Neural progenitor cell (in vitro differentiated cells): Measurements from ENCODE around the gene MATR3.
"Not testable (repeated sequence)": the region's sequence is repeated elsewhere in the genome, so short reads cannot be mapped to it uniquely, and the experiment has no call there.

Source experiments
- CTCF ChIP-seq: fragments of 200-600 bp; sonication (generic); IDR thresholded peaks from 2 replicates; pipeline ENCODE4 v1.5.1; 2017; ENCODE audit warnings: antibody characterized with exemption, mild to moderate bottlenecking
- EZH2 ChIP-seq: fragments of 200-600 bp; sonication (generic); IDR thresholded peaks from 2 replicates; pipeline ENCODE4 v1.6.1; 2017; ENCODE audit warnings: antibody characterized with exemption, mild to moderate bottlenecking, moderate library complexity
- EZH2phosphoT487 ChIP-seq: fragments of 200-600 bp; sonication (generic); IDR thresholded peaks from 2 replicates; pipeline ENCODE4 v1.6.1; 2017; ENCODE audit warnings: antibody characterized with exemption

GRCh38 chr5:139270718-139271117, 22.8 kb upstream of the MATR3 start:
- not testable (repeated sequence) for TF ChIP-seq CTCF, EZH2phosphoT487, EZH2
